Endothelial cell (in vitro differentiated cells): ENCODE data around the gene TRPV5. TPM values are rescaled to one million over a fixed set of nuclear protein-coding genes. Genes with fewer than 3 reads are reported as not detected.

Source experiments
- DNase-seq: peaks from one replicate; pipeline ENCODE4 v3.0.0; 2021; ENCODE audit warnings: low spot score
- H3K27ac Mint-ChIP-seq: one replicate; pipeline ENCODE4 v1.8.0; 2021; ENCODE audit warnings: mixed read lengths, inconsistent platforms; ENCODE audit not compliant: unreplicated experiment
- H3K27me3 Mint-ChIP-seq: one replicate; pipeline ENCODE4 v1.8.0; 2021; ENCODE audit warnings: mild to moderate bottlenecking, moderate library complexity, mixed read lengths, inconsistent platforms; ENCODE audit not compliant: unreplicated experiment
- H3K36me3 Mint-ChIP-seq: one replicate; pipeline ENCODE4 v1.8.0; 2021; ENCODE audit warnings: mild to moderate bottlenecking, low read depth, mixed read lengths, inconsistent platforms; ENCODE audit not compliant: unreplicated experiment
- H3K4me1 Mint-ChIP-seq: one replicate; pipeline ENCODE4 v1.8.0; 2021; ENCODE audit warnings: mild to moderate bottlenecking, mixed read lengths, inconsistent platforms; ENCODE audit not compliant: unreplicated experiment
- H3K4me3 Mint-ChIP-seq: one replicate; pipeline ENCODE4 v1.8.0; 2021; ENCODE audit warnings: mild to moderate bottlenecking, mixed read lengths, inconsistent platforms; ENCODE audit not compliant: unreplicated experiment
- H3K9me3 Mint-ChIP-seq: one replicate; pipeline ENCODE4 v1.8.0; 2021; ENCODE audit warnings: mixed read lengths, inconsistent platforms; ENCODE audit not compliant: unreplicated experiment
- CTCF ChIP-seq: fragments of 200-600 bp; sonication (generic); IDR thresholded peaks from one replicate; pipeline ENCODE4 v1.5.0; 2021; ENCODE audit warnings: antibody characterized with exemption; ENCODE audit not compliant: unreplicated experiment
- total RNA-seq: library from RNA; stranded (reverse); fragmentation: NEBNext Ultra II Directional; extraction: Animal tissue kit (Norgen Biotek cat#: 25700); gene quantifications from one replicate; pipeline ENCODE4 v1.2.1, GENCODE V29; 2021; ENCODE audit not compliant: unreplicated experiment

TRPV5 gene
- total RNA-seq, 1 donor from 2014 or later, result not detected

- peaks cover 2% of the 10 kb centered on the region for H3K36me3 Mint-ChIP-seq
- peaks cover 6% of the 10 kb centered on the region for H3K4me1 Mint-ChIP-seq
- DNase-seq, result no peak
- no peaks in the 10 kb centered on the region for H3K9me3 Mint-ChIP-seq
- peaks cover 18% of the 10 kb centered on the region for H3K27me3 Mint-ChIP-seq
- H3K4me3 Mint-ChIP-seq, result no peak overlapping the region
- TF ChIP-seq CTCF, result no peak
- no peak overlapping the region for H3K27ac Mint-ChIP-seq
These were observed 37.4 kb downstream of the TRPV5 start for GRCh38 chr7:142896151-142896550.

- Mint-ChIP-seq H3K27ac (no peak overlapping the region), H3K4me3 (no peak overlapping the region), H3K4me1 (peaks cover 6% of the 10 kb centered on the region), H3K36me3 (peaks cover 6% of the 10 kb centered on the region), H3K9me3 (no peaks in the 10 kb centered on the region), H3K27me3 (peaks cover 21% of the 10 kb centered on the region)
- no peak for DNase-seq
- TF ChIP-seq CTCF, result no peak
These were observed 38.5 kb downstream of the TRPV5 start for GRCh38 chr7:142894985-142895593.

- TF ChIP-seq CTCF, result no peak
- Mint-ChIP-seq H3K27me3 (peaks cover 23% of the 10 kb centered on the region), H3K4me1 (peaks cover 6% of the 10 kb centered on the region), H3K9me3 (no peaks in the 10 kb centered on the region), H3K27ac (no peak overlapping the region), H3K4me3 (no peak overlapping the region), H3K36me3 (peaks cover 6% of the 10 kb centered on the region)
- DNase-seq, result no peak
These were observed 39.2 kb downstream of the TRPV5 start for GRCh38 chr7:142894112-142894984.

- Mint-ChIP-seq H3K27me3 (peaks cover 25% of the 10 kb centered on the region), H3K9me3 (no peaks in the 10 kb centered on the region), H3K4me3 (no peak overlapping the region), H3K27ac (no peak overlapping the region), H3K4me1 (peaks cover 6% of the 10 kb centered on the region), H3K36me3 (peaks cover 6% of the 10 kb centered on the region)
- no peak for DNase-seq
- no peak for TF ChIP-seq CTCF
These were observed 40.6 kb downstream of the TRPV5 start for GRCh38 chr7:142892951-142893350.
